GM04504 (cell line): ENCODE measurements around the gene KRT16.
A peak's percentile ranks its signal among the peaks of the same experiment; 100 is the strongest.
"Not testable (repeated sequence)": the region's sequence is repeated elsewhere in the genome, so short reads cannot be mapped to it uniquely, and the experiment has no call there.

Experiments used
- DNase-seq: peaks from one replicate; pipeline ENCODE4 v3.0.0-alpha.2; 2012; ENCODE audit warnings: low read depth

Gene KRT16

DNA sequence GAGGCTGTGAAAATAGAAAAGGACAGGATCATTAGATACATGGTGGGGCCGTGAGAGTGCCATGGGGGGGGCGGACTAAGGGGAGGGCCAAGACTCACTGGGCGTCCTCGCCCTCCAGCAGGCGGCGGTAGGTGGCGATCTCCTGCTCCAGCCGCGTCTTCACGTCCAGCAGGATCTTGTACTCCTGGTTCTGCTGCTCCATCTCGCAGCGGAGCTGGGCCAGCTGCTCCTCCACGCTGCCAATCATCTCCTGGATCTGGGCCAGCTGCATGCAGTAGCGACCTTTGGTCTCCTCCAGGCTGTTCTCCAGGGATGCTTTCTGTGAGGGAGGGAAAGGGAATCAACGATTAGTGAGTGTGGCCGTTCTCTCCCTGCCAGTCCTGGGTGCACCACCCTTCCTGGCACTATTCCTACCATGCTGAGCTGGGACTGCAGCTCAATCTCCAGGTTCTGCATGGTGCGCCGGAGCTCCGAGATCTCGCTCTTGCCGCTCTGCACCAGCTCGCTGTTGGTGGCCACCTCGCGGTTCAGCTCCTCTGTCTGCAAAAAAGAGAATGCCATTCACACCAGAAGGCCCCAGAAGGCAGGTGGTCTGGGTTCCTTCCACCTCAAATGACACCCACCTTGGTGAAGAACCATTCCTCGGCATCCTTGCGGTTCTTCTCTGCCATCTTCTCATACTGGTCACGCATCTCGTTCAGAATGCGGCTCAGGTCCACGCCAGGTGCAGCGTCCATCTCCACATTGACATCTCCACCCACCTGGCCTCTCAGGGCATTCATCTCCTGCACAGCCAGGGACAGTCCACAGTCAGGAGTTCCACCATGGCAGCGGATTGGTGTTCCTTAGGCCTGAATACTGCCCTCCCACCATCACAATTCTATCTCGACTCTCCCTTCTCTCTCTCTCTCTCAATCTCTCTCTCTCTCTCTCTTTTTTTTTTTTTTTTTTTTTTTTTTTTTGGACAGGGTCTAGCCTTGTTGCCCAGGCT is 29.1 kb downstream of the KRT16 start:
- DNase-seq, result no peak

GRCh38 chr17:41582061-41582968 is 30.3 kb downstream of the KRT16 start:
- DNase-seq, result not testable (repeated sequence)

GRCh38 chr17:41581366-41582060 is 31.1 kb downstream of the KRT16 start:
- no peak for DNase-seq

GRCh38 chr17:41580687-41581365 is 31.7 kb downstream of the KRT16 start:
- DNase-seq, result no peak

DNA sequence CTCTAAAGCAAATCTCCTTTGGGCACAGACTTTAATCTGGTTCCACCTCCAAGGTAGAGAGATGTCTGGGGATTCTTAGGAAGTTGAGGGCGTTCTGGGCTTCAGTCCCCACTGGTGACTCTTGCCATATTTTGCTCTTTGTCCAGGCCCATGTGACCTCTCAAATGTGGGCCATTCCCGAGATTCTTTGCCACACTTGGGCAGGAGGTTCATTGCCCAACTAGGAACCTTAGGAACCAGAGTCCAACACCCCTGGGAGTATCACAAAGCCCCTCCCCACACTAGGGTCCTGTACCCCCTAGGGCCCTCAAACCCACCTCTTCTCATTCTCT is 32.4 kb downstream of the KRT16 start:
- no peak for DNase-seq

GRCh38 chr17:41579484-41580243 is 32.9 kb downstream of the KRT16 start:
- DNase-seq, result peak; percentile 60

GRCh38 chr17:41578971-41579370 is 33.6 kb downstream of the KRT16 start:
- no peak for DNase-seq

- DNase-seq, result no peak
Observed at GRCh38 chr17:41578538-41578937, 34.0 kb downstream of the KRT16 start.

- not testable (repeated sequence) for DNase-seq
Observed at GRCh38 chr17:41576740-41577139, 35.8 kb downstream of the KRT16 start.

GRCh38 chr17:41575336-41575735 is 37.2 kb downstream of the KRT16 start:
- DNase-seq, result no peak

GRCh38 chr17:41571561-41572434 is 40.8 kb downstream of the KRT16 start, which contains the start of gene KRT9:
KRT9 (minus strand) TSS chr17:41572059; CDS start chr17:41571992, 67 bp downstream.
- no peak for DNase-seq

- no peak for DNase-seq
Observed at GRCh38 chr17:41567317-41567716, 45.2 kb downstream of the KRT16 start.

DNA sequence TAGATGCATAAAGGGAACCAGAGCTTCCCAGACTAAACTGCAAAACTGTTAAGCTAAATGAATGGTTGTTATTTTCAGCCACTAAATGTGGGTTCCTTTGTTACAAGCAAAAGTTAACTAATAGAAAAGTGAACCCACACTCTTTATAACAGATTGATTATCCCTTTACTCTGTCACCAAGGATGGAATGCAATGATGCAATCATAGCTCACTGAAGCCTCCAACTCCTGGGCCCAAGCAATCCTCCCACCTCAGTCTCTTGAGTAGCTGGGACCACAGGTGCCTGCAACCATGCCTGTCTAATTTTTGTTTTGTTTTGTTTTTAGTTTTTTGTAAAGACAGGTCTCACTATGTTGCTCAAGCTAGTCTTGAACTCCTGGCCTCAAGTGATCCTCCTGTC is 47.2 kb downstream of the KRT16 start:
- no peak for DNase-seq

GRCh38 chr17:41563607-41564170 is 48.9 kb downstream of the KRT16 start:
- DNase-seq, result no peak

DNA sequence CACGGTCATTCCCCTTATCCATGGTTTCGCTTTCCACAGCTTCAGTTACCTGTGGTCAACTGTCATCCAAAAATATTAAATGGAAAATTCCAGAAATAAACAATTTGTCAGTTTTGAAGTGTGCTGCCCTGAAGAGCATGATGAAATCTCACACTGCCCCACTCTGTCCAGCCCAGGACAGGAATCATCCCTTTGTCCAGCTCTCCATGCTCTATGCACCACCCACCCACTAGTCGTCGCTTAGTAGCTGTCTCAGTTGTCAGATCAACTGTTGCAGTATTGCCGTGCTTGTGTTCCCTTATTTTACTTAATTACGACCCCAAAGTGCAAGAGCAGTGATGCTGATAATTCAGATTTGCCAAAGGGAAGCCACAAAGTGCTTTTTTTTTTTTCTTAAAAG is 51.0 kb downstream of the KRT16 start:
- DNase-seq, result no peak
